ENCODE measurements around the gene RASSF3. TPM values are rescaled to one million over a fixed set of nuclear protein-coding genes. Genes with fewer than 3 reads are reported as not detected.
"Not testable (repeated sequence)": the region's sequence is repeated elsewhere in the genome, so short reads cannot be mapped to it uniquely, and the experiment has no call there.

The RASSF3 gene
- polyA plus RNA-seq, 1 donor from 2014 or later: 0.06 TPM

GRCh38 chr12:64653123-64653522 lies 42.8 kb downstream of the RASSF3 start:
- Histone ChIP-seq H3K9ac (ENCODE audit: low read length) (no peak overlapping the region), H3K79me2 (replicated peaks; ENCODE audit: insufficient read depth, low read length) (no peaks in the 10 kb centered on the region), H3K4me2 (ENCODE audit: low read length) (no peak overlapping the region), H4K20me1 (ENCODE audit: insufficient read depth) (no peaks in the 10 kb centered on the region), H3K4me3 (ENCODE audit: low read length) (no peak overlapping the region), H3K9me2 (ENCODE audit: insufficient read depth, low read length) (no peaks in the 10 kb centered on the region), H3F3A (ENCODE audit: insufficient read depth, low read length, poor library complexity, severe bottlenecking) (no peaks in the 10 kb centered on the region), H2AFZ (ENCODE audit: low read depth, low read length) (no peak overlapping the region), H3K27me3 (ENCODE audit: insufficient read depth, low read depth, low read length) (no peaks in the 10 kb centered on the region), H3K9me3 (ENCODE audit: low read length) (no peaks in the 10 kb centered on the region), H3K27ac (ENCODE audit: low read length) (no peak overlapping the region), H3K36me3 (ENCODE audit: insufficient read depth, low read length) (no peaks in the 10 kb centered on the region)
- TF ChIP-seq CTCF (IDR thresholded peaks at IDR 0.05; ENCODE audit: poor library complexity, severe bottlenecking): no peak

- not testable (repeated sequence) for H3K4me3 ChIP-seq (ENCODE audit: low read length); H2AFZ ChIP-seq (ENCODE audit: low read depth, low read length); H3K9me3 ChIP-seq (ENCODE audit: low read length); H3K27me3 ChIP-seq (ENCODE audit: insufficient read depth, low read depth, low read length); H4K20me1 ChIP-seq (ENCODE audit: insufficient read depth); H3K9me2 ChIP-seq (ENCODE audit: insufficient read depth, low read length); H3K79me2 ChIP-seq (replicated peaks; ENCODE audit: insufficient read depth, low read length); H3K27ac ChIP-seq (ENCODE audit: low read length); H3K36me3 ChIP-seq (ENCODE audit: insufficient read depth, low read length); H3K4me2 ChIP-seq (ENCODE audit: low read length); H3K9ac ChIP-seq (ENCODE audit: low read length); H3F3A ChIP-seq (ENCODE audit: insufficient read depth, low read length, poor library complexity, severe bottlenecking)
Observed at GRCh38 chr12:64653907-64654306, 43.6 kb downstream of the RASSF3 start.

- no peak overlapping the region for H3K4me2 ChIP-seq (ENCODE audit: low read length)
- H3K36me3 ChIP-seq (ENCODE audit: insufficient read depth, low read length): no peaks in the 10 kb centered on the region
- no peaks in the 10 kb centered on the region for H3K79me2 ChIP-seq (replicated peaks; ENCODE audit: insufficient read depth, low read length)
- H3K4me3 ChIP-seq (ENCODE audit: low read length): no peak overlapping the region
- TF ChIP-seq CTCF (IDR thresholded peaks at IDR 0.05; ENCODE audit: poor library complexity, severe bottlenecking) (no peak), POLR2AphosphoS5 (IDR thresholded peaks at IDR 0.05) (no peak), SMC3 (conservative IDR thresholded peaks at IDR 0.05; ENCODE audit: poor library complexity) (no peak), MXI1 (conservative IDR thresholded peaks at IDR 0.05; ENCODE audit: poor library complexity, severe bottlenecking) (no peak), TAF1 (IDR thresholded peaks at IDR 0.05; ENCODE audit: low read depth) (no peak), RAD21 (conservative IDR thresholded peaks at IDR 0.05) (no peak), EP300 (conservative IDR thresholded peaks at IDR 0.05; ENCODE audit: poor library complexity, severe bottlenecking) (no peak), REST (IDR thresholded peaks at IDR 0.05; ENCODE audit: borderline replicate concordance) (no peak), EZH2 (IDR thresholded peaks at IDR 0.05; ENCODE audit: borderline replicate concordance, insufficient read depth, low read length, poor library complexity, severe bottlenecking) (no peak)
- H3K9ac ChIP-seq (ENCODE audit: low read length): no peak overlapping the region
- H3K27me3 ChIP-seq (ENCODE audit: insufficient read depth, low read depth, low read length): no peaks in the 10 kb centered on the region
- no peaks in the 10 kb centered on the region for H3K9me3 ChIP-seq (ENCODE audit: low read length)
- H3F3A ChIP-seq (ENCODE audit: insufficient read depth, low read length, poor library complexity, severe bottlenecking): no peaks in the 10 kb centered on the region
- H4K20me1 ChIP-seq (ENCODE audit: insufficient read depth): no peaks in the 10 kb centered on the region
- H3K9me2 ChIP-seq (ENCODE audit: insufficient read depth, low read length): no peaks in the 10 kb centered on the region
- H3K27ac ChIP-seq (ENCODE audit: low read length): no peak overlapping the region
- no peak overlapping the region for H2AFZ ChIP-seq (ENCODE audit: low read depth, low read length)
Observed at GRCh38 chr12:64655141-64655540, 44.8 kb downstream of the RASSF3 start.

Data from neural cell (in vitro differentiated cells).